Spleen (tissue), 7 donors: ENCODE results near the gene KCNJ6.

Experiments
- CTCF ChIP-seq, 11 experiments: fragments of 200-600 bp in 7 of 11; fragments of 450-650 bp in 4 of 11; sonication (generic) in 4 of 11; IDR thresholded peaks in 8 of 11; conservative IDR thresholded peaks in 3 of 11; 1 replicate in 7 of 11; 2 replicates in 4 of 11; pipeline versions ENCODE4 v1.4.0 to v1.8.0; 2016 to 2021; ENCODE audit warnings: antibody characterized with exemption in 11 of 11, inconsistent platforms in 4 of 11, mild to moderate bottlenecking in 1 of 11
- POLR2A ChIP-seq, 3 donors: fragments of 450-650 bp; IDR thresholded peaks; one replicate each; pipeline ENCODE4 v1.5.1; 2017; ENCODE audit warnings: antibody characterized with exemption in 3 of 3, mild to moderate bottlenecking in 1 of 3
- donor health status: DM: no; HTN: no; CAD: no; lungs with moderate emphysema.
- donor health status: DM: no; HTN: no; CAD: no.
- donor health status: DM: no; HTN: no; CAD: no.

DNA sequence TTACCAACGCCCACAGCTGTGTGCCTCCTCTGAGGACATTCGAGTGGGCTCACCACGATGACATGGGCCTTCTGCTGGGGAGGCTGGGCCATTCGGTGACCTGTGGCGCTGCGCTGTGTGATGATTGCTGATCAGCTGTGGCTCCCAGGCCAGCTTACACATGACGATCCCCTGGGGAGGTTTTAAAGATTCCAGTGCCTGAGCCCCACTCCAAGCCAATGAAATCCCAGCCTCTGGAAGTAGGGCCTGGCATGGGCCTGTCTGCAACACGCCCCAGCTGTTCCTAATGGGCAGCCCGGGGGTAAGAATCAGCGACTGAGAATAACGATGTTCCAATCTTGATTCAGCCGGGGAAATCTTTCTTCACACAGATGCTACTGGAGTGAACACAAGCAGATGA lies 153.7 kb downstream of the KCNJ6 start:
- TF ChIP-seq CTCF (IDR thresholded peaks at IDR 0.05 in 8 of 11, conservative IDR thresholded peaks at IDR 0.05 in 3 of 11) (no peak), POLR2A (IDR thresholded peaks at IDR 0.05) (no peak)
